OCI-LY3 (cell line): ENCODE measurements around the gene TJP1.

ENCODE experiments used
- EZH2phosphoT487 ChIP-seq: fragments of 200-600 bp; shearing (Covaris generic); IDR thresholded peaks from 2 replicates; pipeline ENCODE4 v1.6.1; 2018; ENCODE audit warnings: antibody characterized with exemption, mixed run types, low read depth
- TF ChIP-seq, protein P1 (sequence below): fragments of 200-600, 300-600 bp; sonication (generic); IDR thresholded peaks from 2 replicates; pipeline ENCODE4 v1.5.1; 2014; ENCODE audit warnings: antibody characterized with exemption, low read length, low read depth

DNA sequence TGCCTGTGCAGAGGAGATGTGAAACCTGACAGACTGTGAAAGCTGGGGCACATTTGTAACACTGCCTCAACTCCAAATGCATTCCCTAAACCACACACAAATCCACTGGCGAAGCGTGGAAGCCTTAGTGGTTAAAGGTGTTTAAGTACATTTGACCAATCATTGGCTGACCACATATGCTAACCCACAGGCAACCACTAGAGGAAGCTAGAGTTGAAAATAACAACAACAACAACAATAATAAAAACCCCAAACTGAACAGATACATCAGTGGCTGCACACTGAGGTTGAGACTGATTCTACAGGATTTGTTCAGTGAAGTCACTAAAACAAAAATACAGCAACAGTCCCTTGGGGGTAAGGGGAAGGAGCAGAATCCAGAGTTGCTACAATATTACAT, 129.7 kb downstream of the TJP1 start:
- TF ChIP-seq, protein P1, sequence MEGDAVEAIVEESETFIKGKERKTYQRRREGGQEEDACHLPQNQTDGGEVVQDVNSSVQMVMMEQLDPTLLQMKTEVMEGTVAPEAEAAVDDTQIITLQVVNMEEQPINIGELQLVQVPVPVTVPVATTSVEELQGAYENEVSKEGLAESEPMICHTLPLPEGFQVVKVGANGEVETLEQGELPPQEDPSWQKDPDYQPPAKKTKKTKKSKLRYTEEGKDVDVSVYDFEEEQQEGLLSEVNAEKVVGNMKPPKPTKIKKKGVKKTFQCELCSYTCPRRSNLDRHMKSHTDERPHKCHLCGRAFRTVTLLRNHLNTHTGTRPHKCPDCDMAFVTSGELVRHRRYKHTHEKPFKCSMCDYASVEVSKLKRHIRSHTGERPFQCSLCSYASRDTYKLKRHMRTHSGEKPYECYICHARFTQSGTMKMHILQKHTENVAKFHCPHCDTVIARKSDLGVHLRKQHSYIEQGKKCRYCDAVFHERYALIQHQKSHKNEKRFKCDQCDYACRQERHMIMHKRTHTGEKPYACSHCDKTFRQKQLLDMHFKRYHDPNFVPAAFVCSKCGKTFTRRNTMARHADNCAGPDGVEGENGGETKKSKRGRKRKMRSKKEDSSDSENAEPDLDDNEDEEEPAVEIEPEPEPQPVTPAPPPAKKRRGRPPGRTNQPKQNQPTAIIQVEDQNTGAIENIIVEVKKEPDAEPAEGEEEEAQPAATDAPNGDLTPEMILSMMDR, result no peak
- no peak for TF ChIP-seq EZH2phosphoT487
